K562 (cell line): ENCODE measurements around the gene DNAJC19. TPM values are rescaled to one million over a fixed set of nuclear protein-coding genes. Genes with fewer than 3 reads are reported as not detected.
A peak's percentile ranks its signal among the peaks of the same experiment; 100 is the strongest.

Source experiments
- ATAC-seq: fragments of 200-7000 bp; cut with Tn5 transposase; 3 replicates; pipeline ENCODE4 v1.9.1; 2020; ENCODE audit warnings: moderate library complexity
- BruUV-seq: library from RNA; stranded (reverse); fragments of 400-500 nt; replicated peaks from 2 replicates; lab custom pipeline; 2021; lab: Mats Ljungman, UMichigan
- CTCF ChIA-PET: fragments of 300-600 bp; formaldehyde crosslinking; extraction: SDS; loops from one replicate; lab custom pipeline; 2021; ENCODE audit warnings: low intra/inter-chr PET ratio; lab: Yijun Ruan, JAX
- POLR2A ChIA-PET: fragments of 300-600, 350-650 bp; sonication (Branson Sonifier 250); formaldehyde crosslinking; extraction: SDS; loops from one replicate; lab custom pipeline; 2021; ENCODE audit warnings: antibody characterized with exemption, inconsistent platforms; lab: Yijun Ruan, JAX
- DNase-seq, 4 experiments: peaks; one replicate each; pipeline versions ENCODE4 v3.0.0 to v3.0.0-alpha.2; 2011 to 2018; ENCODE audit warnings: low spot score in 3 of 4, mixed read lengths in 3 of 4; ENCODE audit errors: extremely low read depth in 1 of 4
- FAIRE-seq: peaks from 2 replicates; lab custom pipeline; 2011; peaks lifted over from hg19 to GRCh38; lab: Jason Lieb, UNC
- H2AFZ ChIP-seq: 2 replicates; pipeline ENCODE4 v1.6.0; 2011; ENCODE audit warnings: low read depth, low read length, control low read depth, inconsistent platforms
- H3K27ac ChIP-seq: fragments of 200-600 bp; 3 replicates; pipeline ENCODE4 v1.8.0; 2011; ENCODE audit warnings: low read depth, mild to moderate bottlenecking, control low read depth, inconsistent platforms, low read length, moderate library complexity, mixed read lengths; ENCODE audit errors: extremely low read depth
- H3K27me3 ChIP-seq, 2 experiments: fragments of 300-600 bp in 1 of 2; 2 replicates in 1 of 2; 3 replicates in 1 of 2; pipeline versions ENCODE4 v1.6.0 to v1.8.0; 2011; ENCODE audit warnings: inconsistent platforms in 2 of 2, low read length in 2 of 2, mild to moderate bottlenecking in 1 of 2, mixed read lengths in 1 of 2, moderate library complexity in 1 of 2; ENCODE audit not compliant: control insufficient read depth in 2 of 2, insufficient read depth in 2 of 2
- H3K36me3 ChIP-seq: fragments of 300-600 bp; 3 replicates; pipeline ENCODE4 v1.8.0; 2011; ENCODE audit warnings: mild to moderate bottlenecking, low read length, inconsistent platforms; ENCODE audit not compliant: control insufficient read depth, insufficient read depth
- H3K4me1 ChIP-seq, 2 experiments: fragments of 200-600 bp in 1 of 2; replicated peaks in 1 of 2; 2 replicates in 1 of 2; 3 replicates in 1 of 2; pipeline versions ENCODE4 v1.5.1 to v1.8.0; 2011; ENCODE audit warnings: inconsistent platforms in 2 of 2, low read length in 2 of 2, mild to moderate bottlenecking in 1 of 2, mixed read lengths in 1 of 2, moderate library complexity in 1 of 2; ENCODE audit not compliant: control insufficient read depth in 2 of 2, insufficient read depth in 2 of 2
- H3K4me2 ChIP-seq: 2 replicates; pipeline ENCODE4 v1.6.1; 2011; ENCODE audit warnings: low read length, control low read depth, inconsistent platforms, mixed read lengths; ENCODE audit not compliant: insufficient read depth
- H3K4me3 ChIP-seq: fragments of 200-600 bp; sonication (generic), shearing (Covaris generic); 2 replicates; pipeline ENCODE4 v1.5.1; 2016; ENCODE audit warnings: control low read depth, inconsistent platforms
- H3K79me2 ChIP-seq: fragments of 200-600 bp; 3 replicates; pipeline ENCODE4 v1.8.0; 2011; ENCODE audit warnings: low read length, inconsistent platforms; ENCODE audit not compliant: control insufficient read depth, insufficient read depth
- H3K9ac ChIP-seq, 2 experiments: 2 replicates each; pipeline versions ENCODE4 v1.6.0 to v1.6.1; 2011; ENCODE audit warnings: low read depth in 2 of 2, low read length in 2 of 2, control low read depth in 1 of 2, inconsistent platforms in 1 of 2, mild to moderate bottlenecking in 1 of 2, mixed read lengths in 1 of 2; ENCODE audit not compliant: insufficient read depth in 1 of 2
- H3K9me1 ChIP-seq: one replicate; pipeline ENCODE4 v1.6.0; 2011; ENCODE audit warnings: inconsistent platforms, mild to moderate bottlenecking, low read length, moderate library complexity; ENCODE audit not compliant: control insufficient read depth, insufficient read depth
- H3K9me3 ChIP-seq: replicated peaks from 2 replicates; pipeline ENCODE4 v1.5.1; 2011; ENCODE audit warnings: low read depth, low read length, inconsistent platforms; ENCODE audit not compliant: control insufficient read depth, insufficient read depth
- H4K20me1 ChIP-seq: replicated peaks from 2 replicates; pipeline ENCODE4 v1.6.1; 2011; ENCODE audit warnings: low read length, inconsistent platforms, mixed read lengths; ENCODE audit not compliant: control insufficient read depth, insufficient read depth
- BCOR ChIP-seq: fragments of 450-650 bp; IDR thresholded peaks from 2 replicates; pipeline ENCODE4 v1.6.1; 2016
- DACH1 ChIP-seq: fragments of 450-650 bp; IDR thresholded peaks from 2 replicates; pipeline ENCODE4 v1.6.1; 2018; ENCODE audit not compliant: partially characterized antibody
- FOSL1 ChIP-seq: fragments of 200-800 bp; sonication (Bioruptor generic); conservative IDR thresholded peaks from 2 replicates; pipeline ENCODE4 v1.6.1; 2016; ENCODE audit warnings: missing genetic modification characterization, missing compliant biosample characterization
- ILF3 ChIP-seq: fragments of 450-650 bp; IDR thresholded peaks from 2 replicates; pipeline ENCODE4 v1.6.1; 2018; ENCODE audit warnings: antibody characterized with exemption, mild to moderate bottlenecking, moderate library complexity, borderline replicate concordance
- IRF9 ChIP-seq: fragments of 450-650 bp; IDR thresholded peaks from 2 replicates; pipeline ENCODE4 v1.6.1; 2016; ENCODE audit warnings: missing biosample characterization, missing genetic modification characterization
- YBX1 ChIP-seq: fragments of 450-650 bp; IDR thresholded peaks from 2 replicates; pipeline ENCODE4 v1.7.1; 2016; ENCODE audit warnings: mild to moderate bottlenecking
- ZFP1 ChIP-seq: fragments of 450-650 bp; formaldehyde crosslinking; IDR thresholded peaks from 2 replicates; pipeline ENCODE4 v1.4.0; 2020; ENCODE audit warnings: mild to moderate bottlenecking, mixed read lengths
- WGBS: fragments of 100-300 bp; shearing (Covaris generic); methylation state at CpG from one replicate; pipeline ENCODE4 v1.1.6; 2016; ENCODE audit warnings: low coverage, mixed read lengths; ENCODE audit not compliant: insufficient coverage; ENCODE audit errors: missing lambda C conversion rate; 5-methylcytosine and 5-hydroxymethylcytosine counted together
- in situ Hi-C: fragments of 300-500 bp; cut with MboI; formaldehyde crosslinking; loops from 4 replicates; pipeline ENCODE4 v1.15.0; 2018; ENCODE audit warnings: inconsistent platforms, mixed read lengths
- intact Hi-C: fragments of 100-400 bp; cut with micrococcal nuclease; formaldehyde crosslinking; loops from 2 replicates; pipeline ENCODE4 v1.14.2; 2022
- polyA plus RNA-seq, 8 experiments: library from polyadenylated mRNA; depleted of rRNA in 4 of 8; stranded (reverse) in 5 of 8; unstranded in 3 of 8; fragments of >200 nt; fragmentation: Nextera tagmentation in 2 of 8; fragmentation: Illumina TruSeq in 1 of 8; extraction: Ambion mirVana in 2 of 8; extraction: Trizol in 1 of 8; gene quantifications; 2 replicates each; pipeline versions ENCODE4 v1.2.1 to v1.2.3, GENCODE V29; 2011 to 2014; ENCODE audit warnings: inconsistent platforms in 1 of 8, missing spikeins in 1 of 8
- total RNA-seq, 7 experiments: library from RNA; depleted of rRNA in 6 of 7; stranded (reverse); fragments of >200 nt in 6 of 7; fragmentation: Illumina TruSeq in 2 of 7; extraction: Trizol in 2 of 7; gene quantifications; 2 replicates each; pipeline versions ENCODE4 v1.2.1 to v1.2.3, GENCODE V29; 2011 to 2021; ENCODE audit warnings: low replicate concordance in 1 of 7
- TF ChIP-seq, protein P1 (sequence below): fragments of 450-650 bp; formaldehyde crosslinking; IDR thresholded peaks from 2 replicates; pipeline ENCODE4 v1.4.0; 2022; ENCODE audit warnings: missing genetic modification characterization

The DNAJC19 gene
- total and polyA plus RNA-seq, 9 of the 15 experiments (the other 6 are each of a cell fraction or from before 2014, with no cell fraction given) = 55.7 to 184 (median 99.1) TPM

GRCh38 chr3:181017690-181018089 lies 28.2 kb upstream of the DNAJC19 start:
- Histone ChIP-seq H3K27ac (no peak overlapping the region), H3K79me2 (no peaks in the 10 kb centered on the region), H3K4me2 (no peak overlapping the region), H3K4me1 (no peaks in the 10 kb centered on the region), H2AFZ (no peak overlapping the region), H3K36me3 (no peaks in the 10 kb centered on the region), H3K9ac (no peak overlapping the region), H4K20me1 (no peaks in the 10 kb centered on the region), H3K9me3 (no peaks in the 10 kb centered on the region), H3K4me3 (no peak overlapping the region), H3K27me3 (no peaks in the 10 kb centered on the region), H3K9me1 (no peaks in the 10 kb centered on the region)
- intact Hi-C loops = no loop called here
- TF ChIP-seq FOSL1 (tag) = 0 out of 2 replicates have a peak, but pooled peaks have one; percentile 33
- TF ChIP-seq ZFP1 (CRISPR knock-in tag) = no peak
- TF ChIP-seq IRF9 (tag) = no peak
- no peak for TF ChIP-seq BCOR
- TF ChIP-seq, protein P1, sequence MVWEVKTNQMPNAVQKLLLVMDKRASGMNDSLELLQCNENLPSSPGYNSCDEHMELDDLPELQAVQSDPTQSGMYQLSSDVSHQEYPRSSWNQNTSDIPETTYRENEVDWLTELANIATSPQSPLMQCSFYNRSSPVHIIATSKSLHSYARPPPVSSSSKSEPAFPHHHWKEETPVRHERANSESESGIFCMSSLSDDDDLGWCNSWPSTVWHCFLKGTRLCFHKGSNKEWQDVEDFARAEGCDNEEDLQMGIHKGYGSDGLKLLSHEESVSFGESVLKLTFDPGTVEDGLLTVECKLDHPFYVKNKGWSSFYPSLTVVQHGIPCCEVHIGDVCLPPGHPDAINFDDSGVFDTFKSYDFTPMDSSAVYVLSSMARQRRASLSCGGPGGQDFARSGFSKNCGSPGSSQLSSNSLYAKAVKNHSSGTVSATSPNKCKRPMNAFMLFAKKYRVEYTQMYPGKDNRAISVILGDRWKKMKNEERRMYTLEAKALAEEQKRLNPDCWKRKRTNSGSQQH (CRISPR knock-in tag) = no peak
- TF ChIP-seq ILF3 = no peak
- no peak for TF ChIP-seq DACH1
- no peak for TF ChIP-seq YBX1
- FAIRE-seq (no peak), ATAC-seq (no peak), DNase-seq (no peak)
- no TSS peak for BruUV-seq
- ChIA-PET POLR2A (no interaction called here), CTCF (no interaction called here)
- 0% methylated on average over 2 of the region's 2 CpGs for WGBS
- in situ Hi-C loops = no loop called here
